ENCODE results near the gene STRIP1. TPM values are rescaled to one million over a fixed set of nuclear protein-coding genes. Genes with fewer than 3 reads are reported as not detected.

Gene STRIP1
- total RNA-seq, 1 donor from 2014 or later: 18.1 TPM

- intact Hi-C loops (cut with micrococcal nuclease): no loop called here
- Histone ChIP-seq H3K27me3 (ENCODE audit: low read depth) (peaks cover 65% of the 10 kb centered on the region), H3K27ac (replicated peaks) (no peak overlapping the region), H3K4me3 (no peak overlapping the region), H3K4me1 (peaks cover 7% of the 10 kb centered on the region), H3K9me3 (replicated peaks) (no peaks in the 10 kb centered on the region), H3K36me3 (no peaks in the 10 kb centered on the region)
- DNase-seq: no peak
- TF ChIP-seq CTCF (IDR thresholded peaks at IDR 0.05; ENCODE audit: borderline replicate concordance): no peak
These were observed 57.0 kb downstream of the STRIP1 start for GRCh38 chr1:110091381-110091780.

- no peaks in the 10 kb centered on the region for H3K9me3 ChIP-seq (replicated peaks)
- no peak overlapping the region for H3K4me3 ChIP-seq
- H3K27ac ChIP-seq (replicated peaks): no peak overlapping the region
- DNase-seq: no peak
- peaks cover 7% of the 10 kb centered on the region for H3K4me1 ChIP-seq
- intact Hi-C loops (cut with micrococcal nuclease): no loop called here
- peaks cover 65% of the 10 kb centered on the region for H3K27me3 ChIP-seq (ENCODE audit: low read depth)
- no peak for TF ChIP-seq CTCF (IDR thresholded peaks at IDR 0.05; ENCODE audit: borderline replicate concordance)
- H3K36me3 ChIP-seq: no peaks in the 10 kb centered on the region
These were observed 57.4 kb downstream of the STRIP1 start for GRCh38 chr1:110091791-110092190.

GRCh38 chr1:110092991-110093390, 58.6 kb downstream of the STRIP1 start:
- Histone ChIP-seq H3K4me1 (peaks cover 7% of the 10 kb centered on the region), H3K27ac (replicated peaks) (no peak overlapping the region), H3K36me3 (no peaks in the 10 kb centered on the region), H3K4me3 (no peak overlapping the region), H3K27me3 (ENCODE audit: low read depth) (peaks cover 67% of the 10 kb centered on the region), H3K9me3 (replicated peaks) (no peaks in the 10 kb centered on the region)
- intact Hi-C loops (cut with micrococcal nuclease): no loop called here
- no peak for TF ChIP-seq CTCF (IDR thresholded peaks at IDR 0.05; ENCODE audit: borderline replicate concordance)
- DNase-seq: no peak

- TF ChIP-seq CTCF (IDR thresholded peaks at IDR 0.05; ENCODE audit: borderline replicate concordance): no peak
- no peak for DNase-seq
- H3K27ac ChIP-seq (replicated peaks): no peak overlapping the region
- intact Hi-C loops (cut with micrococcal nuclease): no loop called here
- no peaks in the 10 kb centered on the region for H3K4me1 ChIP-seq
- H3K27me3 ChIP-seq (ENCODE audit: low read depth): peaks cover 52% of the 10 kb centered on the region
- no peaks in the 10 kb centered on the region for H3K9me3 ChIP-seq (replicated peaks)
- H3K4me3 ChIP-seq: no peak overlapping the region
- H3K36me3 ChIP-seq: no peaks in the 10 kb centered on the region
These were observed 60.7 kb downstream of the STRIP1 start for GRCh38 chr1:110094931-110095654.

- Histone ChIP-seq H3K27me3 (ENCODE audit: low read depth) (peaks cover 48% of the 10 kb centered on the region), H3K36me3 (no peaks in the 10 kb centered on the region), H3K4me3 (no peak overlapping the region), H3K4me1 (peaks cover 8% of the 10 kb centered on the region), H3K27ac (replicated peaks) (no peak overlapping the region), H3K9me3 (replicated peaks) (no peaks in the 10 kb centered on the region)
- no peak for TF ChIP-seq CTCF (IDR thresholded peaks at IDR 0.05; ENCODE audit: borderline replicate concordance)
- intact Hi-C loops (cut with micrococcal nuclease): no loop called here
- DNase-seq: no peak
These were observed 63.2 kb downstream of the STRIP1 start for GRCh38 chr1:110097507-110098221.
